Loucy (cell line): ENCODE data around the gene PPFIBP1.
"Not testable (repeated sequence)": the region's sequence is repeated elsewhere in the genome, so short reads cannot be mapped to it uniquely, and the experiment has no call there.

Source experiments
- H2AFZ ChIP-seq: fragments of 200-600 bp; sonication (generic); 2 replicates; pipeline ENCODE4 v1.6.0; 2016; ENCODE audit warnings: antibody characterized with exemption, mild to moderate bottlenecking, low read length, moderate library complexity
- H3F3A ChIP-seq: fragments of 200-600 bp; 2 replicates; pipeline ENCODE4 v1.6.0; 2016; ENCODE audit warnings: antibody characterized with exemption, low read depth, mild to moderate bottlenecking
- H3K27me3 ChIP-seq: fragments of 200-600 bp; sonication (generic); 2 replicates; pipeline ENCODE4 v1.6.1; 2014; ENCODE audit warnings: low read length, mild to moderate bottlenecking; ENCODE audit not compliant: insufficient read depth, poor library complexity, severe bottlenecking
- H3K36me3 ChIP-seq: fragments of 200-600 bp; sonication (generic); 2 replicates; pipeline ENCODE4 v1.6.1; 2016; ENCODE audit warnings: low read length; ENCODE audit not compliant: insufficient read depth
- H3K4me1 ChIP-seq: fragments of 200-600 bp; sonication (generic); 2 replicates; pipeline ENCODE4 v1.5.1; 2014; ENCODE audit warnings: low read length, mild to moderate bottlenecking; ENCODE audit not compliant: insufficient read depth, poor library complexity, severe bottlenecking
- H3K4me2 ChIP-seq: fragments of 200-600 bp; sonication (generic); 2 replicates; pipeline ENCODE4 v1.6.0; 2014; ENCODE audit warnings: antibody characterized with exemption, low read length, low read depth, mild to moderate bottlenecking; ENCODE audit not compliant: poor library complexity, severe bottlenecking
- H3K4me3 ChIP-seq: fragments of 200-600 bp; sonication (generic); 2 replicates; pipeline ENCODE4 v1.5.1; 2014; ENCODE audit warnings: low read length, mild to moderate bottlenecking, mixed read lengths; ENCODE audit not compliant: poor library complexity, severe bottlenecking
- H3K79me2 ChIP-seq: fragments of 200-600 bp; sonication (generic); 2 replicates; pipeline ENCODE4 v1.6.1; 2014; ENCODE audit warnings: low read length; ENCODE audit not compliant: insufficient read depth
- H3K9ac ChIP-seq: fragments of 200-600 bp; sonication (generic); 2 replicates; pipeline ENCODE4 v1.6.0; 2014; ENCODE audit warnings: mild to moderate bottlenecking, low read depth, low read length, moderate library complexity; ENCODE audit not compliant: poor library complexity, severe bottlenecking
- H3K9me2 ChIP-seq: fragments of 200-600 bp; sonication (generic); replicated peaks from 2 replicates; pipeline ENCODE4 v1.6.1; 2016; ENCODE audit warnings: low read depth, low read length, mixed read lengths
- H3K9me3 ChIP-seq: fragments of 200-600 bp; sonication (generic); 2 replicates; pipeline ENCODE4 v1.6.1; 2014; ENCODE audit warnings: mild to moderate bottlenecking, antibody characterized with exemption, low read length, low read depth; ENCODE audit not compliant: insufficient read depth
- H4K20me1 ChIP-seq: fragments of 200-600 bp; sonication (generic); 2 replicates; pipeline ENCODE4 v1.6.0; 2014; ENCODE audit warnings: antibody characterized with exemption, low read length, mild to moderate bottlenecking; ENCODE audit not compliant: insufficient read depth, poor library complexity, severe bottlenecking
- EZH2phosphoT487 ChIP-seq: fragments of 200-600 bp; IDR thresholded peaks from 2 replicates; pipeline ENCODE4 v1.6.1; 2018; ENCODE audit warnings: antibody characterized with exemption, mild to moderate bottlenecking, moderate library complexity, borderline replicate concordance
- TF ChIP-seq, protein P1 (sequence below): fragments of 200-600 bp; sonication (generic); conservative IDR thresholded peaks from 2 replicates; pipeline ENCODE4 v1.5.1; 2014; ENCODE audit warnings: mild to moderate bottlenecking, antibody characterized with exemption, low read length

PPFIBP1 gene

DNA sequence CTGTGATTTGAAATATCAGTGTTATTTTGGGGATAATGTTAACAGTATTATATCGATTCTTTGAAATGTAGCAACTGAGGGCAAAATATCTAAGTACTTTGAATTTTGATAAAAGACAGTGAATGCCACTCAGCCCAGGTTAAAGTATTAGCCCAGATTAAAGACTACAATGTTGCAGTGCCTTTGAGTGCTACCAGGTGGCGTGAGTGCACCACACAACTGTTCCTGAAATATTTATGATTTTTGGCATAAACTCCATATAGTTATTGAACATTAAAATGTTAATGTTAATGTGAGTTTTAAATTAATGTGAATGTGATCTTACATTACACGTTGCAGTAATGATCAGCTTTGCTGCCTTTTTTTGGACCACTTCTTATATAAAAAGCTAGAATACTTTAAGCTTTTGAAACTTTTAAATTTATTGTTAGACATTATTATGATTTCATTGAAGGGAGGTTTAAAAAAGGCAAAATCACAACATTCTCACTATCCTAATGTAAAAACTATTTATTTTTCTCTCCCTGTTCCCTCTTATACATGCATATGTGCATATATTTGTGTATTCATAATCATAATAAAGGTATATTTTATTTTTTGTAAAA lies 209.1 kb downstream of the PPFIBP1 start:
- TF ChIP-seq, protein P1, sequence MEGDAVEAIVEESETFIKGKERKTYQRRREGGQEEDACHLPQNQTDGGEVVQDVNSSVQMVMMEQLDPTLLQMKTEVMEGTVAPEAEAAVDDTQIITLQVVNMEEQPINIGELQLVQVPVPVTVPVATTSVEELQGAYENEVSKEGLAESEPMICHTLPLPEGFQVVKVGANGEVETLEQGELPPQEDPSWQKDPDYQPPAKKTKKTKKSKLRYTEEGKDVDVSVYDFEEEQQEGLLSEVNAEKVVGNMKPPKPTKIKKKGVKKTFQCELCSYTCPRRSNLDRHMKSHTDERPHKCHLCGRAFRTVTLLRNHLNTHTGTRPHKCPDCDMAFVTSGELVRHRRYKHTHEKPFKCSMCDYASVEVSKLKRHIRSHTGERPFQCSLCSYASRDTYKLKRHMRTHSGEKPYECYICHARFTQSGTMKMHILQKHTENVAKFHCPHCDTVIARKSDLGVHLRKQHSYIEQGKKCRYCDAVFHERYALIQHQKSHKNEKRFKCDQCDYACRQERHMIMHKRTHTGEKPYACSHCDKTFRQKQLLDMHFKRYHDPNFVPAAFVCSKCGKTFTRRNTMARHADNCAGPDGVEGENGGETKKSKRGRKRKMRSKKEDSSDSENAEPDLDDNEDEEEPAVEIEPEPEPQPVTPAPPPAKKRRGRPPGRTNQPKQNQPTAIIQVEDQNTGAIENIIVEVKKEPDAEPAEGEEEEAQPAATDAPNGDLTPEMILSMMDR, result peak; percentile 98
- no peak for TF ChIP-seq EZH2phosphoT487
- Histone ChIP-seq H4K20me1 (peaks cover 3% of the 10 kb centered on the region), H3F3A (no peaks in the 10 kb centered on the region), H3K9me3 (no peaks in the 10 kb centered on the region), H3K79me2 (peaks cover 5% of the 10 kb centered on the region; the same call in 1 of the 2 replicates), H3K27me3 (no peaks in the 10 kb centered on the region), H3K36me3 (peaks cover 71% of the 10 kb centered on the region; the same call in 1 of the 2 replicates), H2AFZ (no peak overlapping the region), H3K4me3 (no peak overlapping the region), H3K4me2 (no peak overlapping the region), H3K9ac (no peak overlapping the region), H3K9me2 (no peaks in the 10 kb centered on the region), H3K4me1 (no peaks in the 10 kb centered on the region)

DNA sequence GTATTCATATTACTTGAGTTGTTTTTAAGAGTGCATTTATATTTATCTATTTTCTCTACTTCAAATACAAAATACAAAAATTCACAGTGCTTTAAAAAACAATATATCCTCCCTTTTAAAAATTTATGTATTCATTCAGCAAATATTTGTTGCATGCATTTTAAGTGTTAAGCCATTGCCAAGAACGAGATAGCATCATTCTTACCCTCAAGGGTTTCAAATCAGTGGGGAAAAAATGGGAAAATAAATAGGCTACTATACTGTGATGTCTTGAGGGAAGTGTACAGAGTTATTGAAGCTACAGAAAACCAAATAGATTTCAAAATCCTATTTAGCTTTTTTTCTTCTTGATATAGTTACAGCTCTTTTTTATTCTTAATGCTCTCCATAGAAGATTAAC lies 209.8 kb downstream of the PPFIBP1 start:
- Histone ChIP-seq H3K9me2 (no peaks in the 10 kb centered on the region), H2AFZ (no peak overlapping the region), H3K4me1 (no peaks in the 10 kb centered on the region), H3K36me3 (peaks cover 75% of the 10 kb centered on the region; the same call in 1 of the 2 replicates), H3K79me2 (peaks cover 5% of the 10 kb centered on the region; the same call in 1 of the 2 replicates), H3K4me2 (no peak overlapping the region), H3F3A (no peaks in the 10 kb centered on the region), H3K9me3 (no peaks in the 10 kb centered on the region), H4K20me1 (peaks cover 3% of the 10 kb centered on the region), H3K4me3 (no peak overlapping the region), H3K27me3 (no peaks in the 10 kb centered on the region), H3K9ac (no peak overlapping the region)
- no peak for TF ChIP-seq EZH2phosphoT487
- TF ChIP-seq, protein P1, result no peak

DNA sequence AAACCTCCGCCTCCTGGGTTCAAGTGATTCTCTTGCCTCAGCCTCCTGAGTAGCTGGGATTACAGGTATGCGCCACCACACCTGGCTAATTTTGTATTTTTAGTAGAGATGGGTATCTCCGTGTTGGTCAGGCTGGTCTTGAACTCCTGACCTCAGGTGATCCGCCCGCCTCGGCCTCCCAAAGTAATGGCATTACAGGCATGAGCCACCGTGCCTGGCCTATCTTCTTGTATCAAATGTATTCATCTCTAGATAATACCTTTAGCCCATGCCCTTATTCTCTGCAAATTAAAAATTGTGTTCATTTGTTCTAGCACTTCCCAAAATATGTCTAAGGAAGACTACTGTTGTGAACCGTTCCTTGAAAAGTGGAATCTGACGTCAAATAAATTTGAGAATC lies 210.3 kb downstream of the PPFIBP1 start:
- H3K27me3 ChIP-seq, H3K9me2 ChIP-seq, H2AFZ ChIP-seq, H4K20me1 ChIP-seq, H3F3A ChIP-seq, H3K4me2 ChIP-seq, H3K4me1 ChIP-seq, H3K4me3 ChIP-seq, H3K9me3 ChIP-seq, H3K79me2 ChIP-seq, H3K9ac ChIP-seq: not testable (repeated sequence)
- peaks cover 80% of the 10 kb centered on the region; the same call in 1 of the 2 replicates for H3K36me3 ChIP-seq

DNA sequence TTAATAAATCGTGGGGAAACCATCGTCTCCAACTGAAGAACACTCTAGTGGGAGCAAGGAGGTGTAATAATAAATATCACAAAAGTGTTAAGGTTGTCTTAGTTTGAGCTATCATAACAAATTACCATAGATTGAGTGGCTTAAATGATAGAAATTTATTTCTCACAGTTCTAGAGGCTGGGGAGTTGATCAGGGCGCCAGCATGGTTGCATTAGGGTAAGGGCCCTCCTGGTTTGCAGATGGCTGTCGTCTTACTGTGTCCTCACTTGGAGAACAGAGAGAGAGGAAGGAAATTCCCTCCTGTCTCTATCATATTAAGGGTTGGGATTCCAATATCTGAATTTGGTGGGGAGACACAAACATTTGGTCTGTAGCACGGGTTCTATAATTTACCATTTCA lies 219.6 kb downstream of the PPFIBP1 start:
- Histone ChIP-seq H2AFZ (no peak overlapping the region), H3K9me2 (no peaks in the 10 kb centered on the region), H3K9ac (no peak overlapping the region), H4K20me1 (no peaks in the 10 kb centered on the region), H3K4me3 (no peak overlapping the region), H3K36me3 (peaks cover 56% of the 10 kb centered on the region), H3K4me2 (no peak overlapping the region), H3K79me2 (peaks cover 5% of the 10 kb centered on the region; the same call in 1 of the 2 replicates), H3F3A (no peaks in the 10 kb centered on the region), H3K27me3 (no peaks in the 10 kb centered on the region), H3K9me3 (no peaks in the 10 kb centered on the region), H3K4me1 (no peaks in the 10 kb centered on the region)
- TF ChIP-seq, protein P1, result no peak
- no peak for TF ChIP-seq EZH2phosphoT487
